Peyer's patch (tissue), 4 donors: ENCODE measurements around the gene PPFIA1.

Source experiments
- POLR2A ChIP-seq, 2 donors: fragments of 450-650 bp; IDR thresholded peaks; one replicate each; pipeline ENCODE4 v1.5.1; 2017; ENCODE audit warnings: antibody characterized with exemption in 2 of 2, mild to moderate bottlenecking in 2 of 2, moderate library complexity in 2 of 2
- TF ChIP-seq, protein P1 (sequence below), 6 experiments: fragments of 450-650 bp in 4 of 6; fragments of 200-600 bp in 2 of 6; sonication (generic) in 1 of 6; IDR thresholded peaks; one replicate each; pipeline ENCODE4 v1.5.1; 2017 to 2019; ENCODE audit warnings: antibody characterized with exemption in 6 of 6, mild to moderate bottlenecking in 3 of 6, moderate library complexity in 1 of 6

DNA sequence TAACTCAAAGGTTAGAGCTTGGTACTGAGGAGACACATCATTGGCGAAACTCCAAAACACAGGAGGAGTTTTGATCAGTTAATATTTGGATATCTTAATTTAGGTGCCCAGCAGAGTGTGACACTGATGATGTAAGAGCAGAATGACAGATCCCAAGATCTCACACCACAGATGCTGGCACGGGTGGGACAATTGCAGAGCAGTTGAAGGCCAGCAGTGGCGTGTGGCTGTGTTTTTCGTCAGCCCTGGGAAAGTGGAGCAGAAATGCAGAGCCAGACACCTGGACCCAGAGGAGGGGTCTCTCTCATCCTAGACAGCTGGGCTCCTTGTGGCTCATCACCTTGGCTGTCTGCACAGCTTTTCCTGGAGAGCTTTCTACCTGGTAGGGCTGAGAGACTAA is 68.1 kb downstream of the PPFIA1 start:
- TF ChIP-seq, protein P1, sequence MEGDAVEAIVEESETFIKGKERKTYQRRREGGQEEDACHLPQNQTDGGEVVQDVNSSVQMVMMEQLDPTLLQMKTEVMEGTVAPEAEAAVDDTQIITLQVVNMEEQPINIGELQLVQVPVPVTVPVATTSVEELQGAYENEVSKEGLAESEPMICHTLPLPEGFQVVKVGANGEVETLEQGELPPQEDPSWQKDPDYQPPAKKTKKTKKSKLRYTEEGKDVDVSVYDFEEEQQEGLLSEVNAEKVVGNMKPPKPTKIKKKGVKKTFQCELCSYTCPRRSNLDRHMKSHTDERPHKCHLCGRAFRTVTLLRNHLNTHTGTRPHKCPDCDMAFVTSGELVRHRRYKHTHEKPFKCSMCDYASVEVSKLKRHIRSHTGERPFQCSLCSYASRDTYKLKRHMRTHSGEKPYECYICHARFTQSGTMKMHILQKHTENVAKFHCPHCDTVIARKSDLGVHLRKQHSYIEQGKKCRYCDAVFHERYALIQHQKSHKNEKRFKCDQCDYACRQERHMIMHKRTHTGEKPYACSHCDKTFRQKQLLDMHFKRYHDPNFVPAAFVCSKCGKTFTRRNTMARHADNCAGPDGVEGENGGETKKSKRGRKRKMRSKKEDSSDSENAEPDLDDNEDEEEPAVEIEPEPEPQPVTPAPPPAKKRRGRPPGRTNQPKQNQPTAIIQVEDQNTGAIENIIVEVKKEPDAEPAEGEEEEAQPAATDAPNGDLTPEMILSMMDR (IDR thresholded peaks at IDR 0.05), result no peak
- TF ChIP-seq POLR2A (IDR thresholded peaks at IDR 0.05), result no peak
